HT1080 (cell line): ENCODE measurements around the gene CLSTN2. TPM values are rescaled to one million over a fixed set of nuclear protein-coding genes. Genes with fewer than 3 reads are reported as not detected.

Experiments
- DNase-seq: peaks from one replicate; pipeline ENCODE4 v3.0.0-alpha.2; 2015; ENCODE audit warnings: low read depth
- polyA plus RNA-seq, 2 experiments: library from polyadenylated mRNA; depleted of rRNA; stranded (reverse); fragments of >200 nt; gene quantifications; 2 replicates each; pipeline ENCODE4 v1.2.3, GENCODE V29; 2015
- total RNA-seq: library from RNA; depleted of rRNA; stranded (reverse); fragments of >200 nt; shearing (Covaris generic); gene quantifications from 2 replicates; pipeline ENCODE4 v1.2.3, GENCODE V29; 2014; rRNA removed

Gene CLSTN2
- total RNA-seq = 0.23 TPM in 2 replicates
- polyA plus RNA-seq (2015; cell fraction: cytosol; rRNA removed) = 0.10 and 0.26 TPM in 2 replicates
- 0.60 and 0.79 TPM in 2 replicates for polyA plus RNA-seq (2015; cell fraction: nucleus; rRNA removed)

DNA sequence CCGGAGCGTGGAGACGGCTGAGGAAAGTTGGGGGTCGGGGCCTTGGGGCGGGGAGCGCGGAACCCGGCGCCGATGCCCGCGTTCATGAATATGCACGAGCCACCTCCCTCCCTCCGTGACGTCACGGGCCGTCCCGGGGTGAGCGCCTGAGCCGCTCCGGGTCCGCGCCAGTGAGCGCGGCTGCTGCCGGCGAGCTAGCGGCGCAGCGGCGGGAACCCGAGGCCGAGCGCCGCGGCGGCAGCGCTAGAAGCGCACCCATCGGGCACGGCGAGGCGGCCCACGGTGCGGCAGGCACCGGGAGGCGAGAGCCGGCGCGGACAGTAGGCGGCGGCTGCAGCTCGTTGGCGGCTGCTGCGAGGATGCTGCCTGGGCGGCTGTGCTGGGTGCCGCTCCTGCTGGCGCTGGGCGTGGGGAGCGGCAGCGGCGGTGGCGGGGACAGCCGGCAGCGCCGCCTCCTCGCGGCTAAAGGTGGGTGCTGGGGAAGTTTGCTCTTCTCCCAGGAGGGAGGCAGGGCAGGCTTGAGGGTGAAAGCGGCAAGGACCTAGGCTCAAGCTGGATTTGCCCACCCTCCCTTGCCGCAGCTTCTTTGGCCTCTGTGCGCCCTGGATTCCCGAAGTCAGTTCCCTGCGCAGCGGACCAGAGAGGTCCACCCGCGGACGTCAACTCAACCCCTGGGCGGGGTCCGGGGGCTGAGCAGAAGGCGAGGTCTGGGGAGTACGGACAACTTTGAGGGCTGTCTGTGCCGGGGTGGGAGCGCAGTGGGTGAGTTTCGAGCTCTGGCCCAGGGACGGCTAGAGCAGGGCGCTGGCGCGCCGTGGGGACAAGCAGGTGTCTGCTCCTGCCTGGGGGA, at the start of gene CLSTN2:
Gene CLSTN2, plus strand, starts transcription at position 170 of the 850 bp plus-strand sequence.
- no peak for DNase-seq

DNA sequence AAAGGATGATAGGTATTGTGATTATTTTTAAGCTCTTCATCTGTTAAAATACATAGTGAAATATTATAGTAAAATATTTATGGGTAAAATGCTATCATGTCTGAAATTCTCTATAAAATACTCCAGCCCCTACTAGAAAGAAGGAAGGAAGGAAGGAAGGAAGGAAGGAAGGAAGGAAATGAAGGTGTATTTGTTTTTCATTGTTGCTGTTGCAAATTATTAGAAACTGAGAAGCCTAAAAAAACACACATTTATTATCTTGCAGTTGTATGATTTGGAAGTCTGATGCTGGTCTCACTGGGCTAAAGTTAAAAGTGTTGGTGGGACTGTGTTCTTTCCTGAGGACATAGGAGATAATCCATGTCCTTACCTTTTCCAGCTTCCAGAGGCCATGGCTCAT, 47.6 kb upstream of the CLSTN2 start:
- no peak for DNase-seq

DNA sequence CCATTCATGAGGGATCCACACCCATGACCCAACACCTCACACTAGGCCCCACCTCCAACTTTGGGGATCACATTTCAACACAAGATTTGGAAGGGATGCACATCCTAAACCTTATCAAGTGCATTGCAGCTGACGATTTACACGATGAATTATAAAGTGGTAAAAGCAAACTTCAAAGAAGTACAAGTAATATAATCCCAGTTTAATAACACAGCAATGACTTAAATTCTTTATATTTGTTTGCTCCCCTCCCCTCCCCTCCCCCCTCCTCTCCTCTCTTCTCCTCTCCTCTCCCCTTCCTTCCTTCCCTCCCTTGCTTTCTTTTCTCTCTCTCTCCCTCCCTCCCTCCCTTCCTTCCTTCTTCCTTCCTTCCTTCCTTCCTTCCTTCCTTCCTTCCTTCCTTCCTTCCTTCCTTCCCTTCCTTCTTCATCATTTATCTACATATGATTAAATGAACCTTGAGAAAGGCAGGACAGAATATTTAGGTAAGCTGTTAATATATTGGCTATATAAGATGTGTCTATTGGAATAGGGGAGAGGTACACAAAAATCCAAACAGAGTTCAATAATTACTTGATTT, 46.3 kb upstream of the CLSTN2 start:
- DNase-seq = no peak

DNA sequence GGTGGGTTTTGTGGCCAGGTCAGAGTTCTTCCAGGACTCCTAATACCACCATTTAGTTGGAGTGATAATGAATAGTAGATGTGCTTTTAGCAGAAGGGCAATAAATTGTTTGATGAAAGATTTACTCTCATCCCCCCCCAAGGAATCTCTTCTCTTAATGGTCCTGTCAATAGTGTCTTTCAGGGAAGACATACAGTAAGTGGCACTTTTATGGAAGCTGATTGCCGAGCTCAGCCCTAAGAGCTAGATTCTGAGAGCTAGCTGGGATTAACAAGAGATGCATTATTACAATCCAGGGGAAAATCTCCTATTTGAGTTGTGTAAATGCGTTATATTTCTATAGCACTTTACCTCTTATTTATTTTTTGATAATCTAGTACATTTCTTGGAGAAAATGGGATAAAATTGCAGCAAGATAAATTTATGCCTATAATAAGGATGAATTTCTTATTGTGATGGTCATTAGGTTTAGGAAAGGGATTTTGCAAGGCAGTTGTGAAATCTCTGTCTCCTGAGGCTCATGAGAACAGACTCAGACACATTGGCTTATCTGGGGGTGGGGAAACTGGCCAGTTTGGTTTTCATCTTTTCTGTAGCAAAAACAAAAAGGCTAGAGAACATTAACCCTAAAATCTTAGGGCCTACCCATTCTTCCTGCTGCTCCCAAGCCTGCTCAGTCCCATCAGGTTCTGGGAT, 41.6 kb upstream of the CLSTN2 start:
- no peak for DNase-seq

DNA sequence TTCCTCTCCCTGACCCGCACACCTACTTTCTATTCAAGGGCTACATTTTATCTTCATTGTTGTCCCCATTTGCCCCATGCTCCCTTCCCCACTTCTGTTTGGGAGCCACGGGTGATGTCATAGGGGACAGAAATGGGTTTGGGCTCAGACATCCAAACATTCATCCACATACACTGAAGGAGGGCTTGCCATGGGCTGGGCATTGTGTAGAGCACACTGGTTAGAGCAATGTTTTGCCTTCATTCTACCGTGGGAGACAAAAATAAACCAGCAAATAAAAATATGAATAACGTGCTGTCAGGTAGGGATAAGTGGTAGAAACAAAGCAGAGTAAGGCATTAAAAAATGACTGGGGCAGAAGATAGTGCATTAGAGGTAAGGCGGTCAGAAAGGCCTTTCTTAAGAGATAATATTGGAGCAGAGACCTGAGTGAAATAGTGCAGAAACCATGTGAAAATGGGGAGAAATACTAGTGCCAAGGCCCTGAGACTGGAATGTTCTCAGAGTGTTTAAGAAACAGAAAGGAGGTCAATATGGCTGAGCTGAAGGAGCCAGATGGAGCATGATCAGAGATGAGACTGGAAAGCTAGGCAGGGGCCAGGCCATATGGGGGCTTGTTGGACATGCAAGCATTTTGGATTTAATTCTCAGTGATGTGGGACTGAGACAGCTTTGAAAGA, 40.9 kb upstream of the CLSTN2 start:
- no peak for DNase-seq

DNA sequence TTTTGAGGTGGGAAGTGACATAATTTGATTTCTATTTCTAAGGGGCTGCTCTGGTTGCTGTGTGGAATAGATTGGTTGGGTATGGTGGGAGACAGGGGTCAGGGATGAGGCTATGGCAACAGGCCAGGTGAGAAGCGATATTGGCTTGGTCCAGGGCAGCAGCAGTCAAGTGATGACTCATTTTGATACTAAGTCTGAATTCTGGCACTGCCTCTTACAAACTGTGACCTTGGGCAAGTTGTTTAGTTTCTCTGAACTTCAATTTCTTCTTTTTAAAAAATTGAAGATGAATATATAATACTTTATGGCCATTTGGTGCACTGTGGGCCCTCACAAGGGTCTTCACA, 40.4 kb upstream of the CLSTN2 start:
- DNase-seq = no peak

DNA sequence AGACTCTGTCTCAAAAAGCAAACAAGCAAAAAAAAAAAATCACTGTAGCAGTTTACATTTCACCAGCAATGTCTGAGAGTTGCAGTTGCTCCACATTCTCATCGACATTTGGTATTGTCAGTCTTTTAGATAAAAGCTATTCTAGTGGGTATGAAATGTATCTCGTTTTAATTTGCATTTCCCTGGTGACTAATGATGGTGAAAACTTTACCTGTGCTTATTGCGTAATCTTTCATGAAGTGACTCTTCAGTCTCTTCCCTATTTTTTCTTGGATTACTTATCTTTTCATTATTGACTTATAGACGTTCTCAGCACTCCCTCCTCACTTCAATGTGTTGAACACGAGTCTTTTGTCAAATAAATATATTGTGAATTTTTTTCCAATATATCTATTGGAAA, 37.2 kb upstream of the CLSTN2 start:
- DNase-seq = no peak

DNA sequence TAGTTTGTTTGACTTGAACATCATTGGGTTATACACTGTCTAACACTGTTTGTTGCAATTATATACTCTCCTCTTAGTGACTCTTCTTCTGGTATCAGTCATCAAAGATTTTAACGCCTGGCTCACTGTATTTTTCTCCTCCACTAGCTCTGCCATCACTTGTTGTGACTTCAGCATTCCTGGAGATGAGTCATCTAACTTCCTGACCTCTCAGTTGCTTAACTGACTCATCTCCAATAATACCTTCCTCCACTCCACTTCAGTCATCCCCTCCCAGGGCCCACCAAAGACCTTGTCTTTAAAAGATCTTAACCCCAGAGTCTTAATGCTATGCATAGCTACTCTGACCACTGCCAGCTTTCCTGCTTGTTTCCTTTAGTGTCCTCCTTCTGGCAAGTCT, 28.6 kb upstream of the CLSTN2 start:
- DNase-seq = peak; percentile 98

DNA sequence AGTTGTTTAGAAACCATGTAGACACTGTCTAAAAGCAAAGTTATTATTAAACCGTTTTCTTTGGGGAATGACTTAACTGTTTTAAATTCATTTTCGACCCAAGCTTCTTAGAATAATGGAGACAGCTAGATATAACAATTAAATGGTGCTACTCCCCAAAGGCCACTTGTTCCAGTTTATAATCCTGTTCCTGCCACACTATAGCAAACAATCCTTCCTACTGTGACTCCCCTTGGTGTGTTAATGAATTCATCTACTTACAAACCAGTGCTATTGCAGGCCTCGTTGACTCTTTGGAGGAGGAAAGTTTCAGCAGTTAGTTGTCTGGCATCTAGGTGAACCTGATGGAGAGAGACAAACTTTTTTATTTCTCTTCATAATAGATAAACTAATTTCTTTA, 25.2 kb upstream of the CLSTN2 start:
- DNase-seq = no peak

DNA sequence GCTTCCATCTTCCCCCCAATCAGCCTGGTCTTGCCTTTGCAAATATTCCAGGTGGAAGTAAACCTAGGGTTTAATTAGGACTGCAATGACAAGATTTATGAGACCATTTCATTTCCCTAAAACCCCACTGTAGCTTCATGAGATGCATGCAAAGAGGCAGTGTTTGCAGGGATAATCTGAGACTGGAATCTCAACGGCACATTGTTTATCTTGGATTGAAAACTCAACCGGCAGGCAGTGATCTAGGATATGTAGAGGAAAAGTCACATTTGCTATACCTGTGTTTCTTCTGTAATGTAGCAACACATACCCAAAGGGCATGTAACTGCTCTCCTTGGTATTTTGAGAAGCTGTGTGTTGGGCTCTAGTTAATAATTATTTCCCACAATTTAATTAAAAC, 18.7 kb upstream of the CLSTN2 start:
- DNase-seq = no peak

DNA sequence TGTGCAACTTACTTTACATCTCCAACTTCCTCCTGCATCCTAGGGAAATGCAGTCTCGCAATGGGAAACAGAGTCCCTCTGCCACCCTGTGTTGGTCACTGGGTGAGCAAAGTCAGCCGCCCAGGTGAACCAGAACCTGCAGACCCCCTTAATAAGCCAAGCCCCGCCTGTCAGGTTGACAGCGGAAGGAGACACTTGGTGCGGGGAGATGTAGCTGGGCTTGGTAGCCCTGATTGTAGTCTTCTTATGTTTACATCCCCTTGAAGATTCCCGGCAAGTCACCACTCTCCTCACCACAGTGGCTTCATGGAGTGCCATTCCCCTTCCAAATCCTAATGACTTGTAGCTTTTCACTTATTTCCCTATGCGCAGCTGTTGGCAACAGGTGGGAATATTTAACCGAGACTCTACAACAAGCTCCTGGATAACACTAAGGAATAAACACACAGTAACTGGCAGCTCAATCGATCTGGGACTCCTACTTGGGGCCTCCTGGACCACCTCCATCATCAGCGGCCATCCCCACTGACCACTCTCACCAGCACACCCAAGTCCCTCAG, 17.7 kb upstream of the CLSTN2 start:
- no peak for DNase-seq

DNA sequence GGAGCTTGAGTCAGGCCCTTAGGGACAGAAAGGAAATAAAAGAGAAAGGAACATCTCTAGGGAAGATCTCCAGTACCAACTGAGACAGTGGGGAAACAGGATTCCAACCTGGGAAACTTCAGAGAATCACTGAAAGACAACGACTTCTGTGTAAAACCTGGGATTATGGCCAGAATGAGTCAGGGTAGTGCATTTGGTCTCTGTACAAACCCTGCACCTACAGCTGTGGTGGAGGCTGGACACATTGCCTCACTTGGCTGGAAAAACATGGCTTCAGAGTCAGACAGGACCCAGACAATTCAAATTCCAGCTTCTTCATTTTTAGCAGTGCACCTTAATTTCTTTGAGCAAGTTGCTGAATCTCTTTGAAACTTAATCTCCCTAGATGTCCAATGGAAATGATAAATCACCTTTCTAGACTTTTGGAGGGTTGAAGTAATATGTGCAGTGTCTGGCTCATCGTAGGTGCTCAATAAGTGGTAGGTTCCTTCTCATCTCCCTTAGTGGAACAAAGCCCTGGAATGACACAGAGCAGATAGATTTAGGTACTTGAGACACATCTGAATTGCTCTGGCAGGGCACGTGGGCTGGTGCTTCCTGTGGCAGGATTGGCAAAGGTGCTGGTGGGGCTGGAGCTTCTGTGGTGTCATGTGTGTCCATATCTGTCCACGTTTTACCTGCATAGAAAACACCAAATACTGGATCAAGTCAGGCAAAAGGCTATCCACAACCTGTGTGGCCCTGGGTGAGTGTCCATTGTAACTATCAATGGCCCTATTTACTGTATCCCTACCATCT, 6.1 kb upstream of the CLSTN2 start:
- DNase-seq = peak; percentile 39

DNA sequence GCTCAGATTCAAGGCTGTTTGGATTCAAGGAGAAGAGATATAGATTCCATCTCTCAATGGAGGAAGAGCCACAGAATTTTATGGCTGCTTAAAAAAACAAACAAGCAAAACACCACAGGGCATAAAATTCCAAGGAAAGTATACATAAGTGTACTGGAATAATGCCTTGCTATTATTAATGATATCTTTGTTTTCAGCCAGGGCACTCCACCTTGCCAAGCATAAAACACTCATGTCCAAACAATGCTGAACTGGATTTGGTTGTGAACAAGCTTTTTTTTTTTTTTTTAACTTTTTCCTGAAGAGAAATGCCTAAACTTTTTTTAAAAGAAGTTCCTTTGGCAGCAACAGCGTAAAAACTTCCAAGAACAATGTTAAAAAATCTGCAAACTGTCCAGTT, 4.8 kb upstream of the CLSTN2 start:
- no peak for DNase-seq

DNA sequence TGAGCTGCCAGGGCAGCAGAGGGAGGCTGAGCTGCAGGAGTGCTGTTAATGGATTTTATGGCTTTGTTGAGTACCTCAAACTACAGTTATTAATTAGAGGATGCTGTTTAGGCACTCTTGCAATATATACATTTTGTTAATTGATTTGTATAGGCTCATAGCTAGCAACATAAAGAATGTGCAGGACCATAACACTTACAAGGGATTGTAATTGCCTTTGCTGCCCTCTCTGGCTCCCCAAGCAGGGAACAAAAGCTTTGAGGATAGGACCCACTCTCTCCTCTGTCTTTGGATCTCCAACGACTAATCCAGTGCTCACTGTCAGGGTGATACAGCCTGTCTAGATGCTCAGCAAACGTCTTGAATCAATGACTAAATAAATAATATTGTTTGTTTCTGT, 1.2 kb upstream of the CLSTN2 start:
- DNase-seq = no peak

DNA sequence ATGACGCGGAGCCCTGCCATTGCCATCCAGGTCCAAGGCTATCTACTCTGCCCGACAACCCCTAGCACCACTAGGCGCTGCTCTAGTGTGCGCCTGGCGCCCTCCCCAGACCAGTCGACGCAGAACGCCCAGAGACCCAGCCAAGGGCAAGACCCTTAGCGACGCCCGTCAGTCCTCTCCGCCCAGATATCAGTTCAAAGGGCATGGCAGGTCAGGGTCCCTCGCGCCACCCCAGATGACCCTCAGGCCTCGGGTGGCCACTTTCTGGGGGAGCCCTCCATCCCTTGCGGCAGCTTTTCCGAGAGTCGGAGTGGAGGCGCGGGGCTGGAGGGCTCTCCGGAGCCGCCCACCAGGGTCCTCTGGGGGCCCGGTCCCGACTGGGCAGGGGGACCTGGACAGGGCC, 371 bp upstream of the CLSTN2 start:
- DNase-seq = no peak

DNA sequence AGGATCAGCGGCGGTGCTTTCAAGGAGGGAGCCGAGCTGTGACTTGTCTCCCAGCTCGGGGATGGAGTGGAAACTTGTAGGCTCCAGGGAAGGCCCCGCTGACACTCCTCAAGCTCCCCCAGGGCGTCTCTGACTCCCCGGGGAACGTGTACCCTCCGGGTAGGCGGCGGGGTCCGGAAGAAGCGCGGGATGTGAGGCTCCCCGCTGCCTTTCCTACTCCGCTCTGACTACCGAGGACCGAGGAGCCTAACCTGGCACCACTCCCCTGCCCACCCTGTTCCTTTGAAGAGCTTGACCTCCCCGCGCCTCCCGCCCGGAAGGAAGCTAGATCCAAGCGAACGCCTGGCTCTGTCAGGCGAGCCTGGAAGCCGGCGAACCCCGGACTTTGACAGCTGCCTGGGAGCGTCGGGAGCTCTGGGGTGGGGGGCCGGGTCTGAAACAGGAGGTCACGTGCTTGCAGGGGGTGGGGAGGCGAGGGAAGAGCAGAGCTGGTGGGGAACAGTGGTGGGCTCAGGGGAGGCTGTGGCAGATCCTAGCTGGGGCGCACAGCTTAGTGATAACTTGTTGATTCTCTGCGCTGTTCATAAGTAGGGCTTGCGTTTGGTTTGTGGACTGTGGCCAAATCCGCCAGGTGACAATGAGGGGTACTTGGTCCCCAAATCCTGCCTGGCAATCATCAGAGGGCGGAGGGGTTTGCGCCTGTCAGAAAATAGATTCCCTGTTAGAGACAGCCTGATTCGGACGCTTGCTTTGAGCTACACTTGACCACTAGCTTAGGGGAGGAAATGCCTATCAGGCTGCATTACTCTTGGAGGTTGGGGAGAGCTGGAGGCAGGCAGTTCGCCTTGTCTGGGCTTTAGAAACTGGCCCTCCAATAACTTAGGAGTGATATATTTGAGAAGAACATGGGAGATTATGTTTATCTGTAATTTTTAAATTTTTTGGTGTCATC, 1.2 kb downstream of the CLSTN2 start:
- no peak for DNase-seq

DNA sequence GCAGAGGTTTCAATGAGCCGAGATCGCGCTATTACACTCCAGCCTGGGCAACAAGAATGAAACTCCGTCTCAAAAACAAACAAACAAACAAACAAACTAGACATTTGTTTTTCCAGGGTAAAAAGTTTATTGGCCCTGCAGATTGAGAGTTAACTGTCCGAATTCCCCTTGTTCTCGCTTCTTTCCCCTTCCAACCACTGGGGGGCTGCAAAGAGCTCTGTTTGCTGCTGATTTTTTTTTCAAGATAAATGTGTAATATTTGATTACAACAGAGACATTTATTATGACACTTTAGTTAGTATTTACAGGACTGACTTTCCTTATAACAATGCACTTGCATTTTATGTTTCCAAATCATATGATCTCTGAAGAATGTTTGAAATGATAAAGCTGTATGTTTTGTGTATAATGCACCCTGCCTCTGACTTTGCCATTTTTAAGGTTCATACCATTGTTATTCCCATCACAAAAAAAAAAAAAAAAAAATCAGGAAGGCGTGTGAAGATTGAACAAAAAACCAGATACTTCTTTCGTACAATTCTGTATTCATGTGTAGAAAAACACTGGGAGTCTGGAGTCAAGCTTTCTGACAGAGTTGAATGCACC, 2.8 kb downstream of the CLSTN2 start:
- peak; percentile 43 for DNase-seq

DNA sequence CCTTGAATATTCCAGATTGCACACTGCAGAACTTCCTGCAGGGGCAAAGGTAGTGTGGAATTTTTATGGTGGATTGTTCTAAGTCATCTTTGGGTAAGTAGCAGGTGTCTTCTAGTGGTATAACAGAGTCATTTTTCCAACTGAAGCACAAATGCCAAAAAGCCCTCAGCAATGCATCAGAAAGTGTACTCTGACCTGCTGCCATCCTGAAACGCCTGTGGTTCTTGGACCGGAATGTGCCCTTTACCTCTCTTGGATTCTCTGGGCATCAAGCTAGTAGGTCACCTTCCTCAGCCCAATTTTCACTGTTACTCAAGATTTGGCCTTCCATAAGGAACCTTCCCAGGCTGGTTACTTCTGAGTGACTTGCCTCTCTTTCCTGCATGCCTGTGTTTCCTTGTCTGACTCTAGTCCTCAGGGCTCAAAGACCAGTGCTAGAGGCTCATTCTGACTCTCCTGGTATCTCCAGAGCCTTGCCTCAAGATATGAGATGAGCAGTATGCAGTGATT, 4.8 kb downstream of the CLSTN2 start:
- no peak for DNase-seq

DNA sequence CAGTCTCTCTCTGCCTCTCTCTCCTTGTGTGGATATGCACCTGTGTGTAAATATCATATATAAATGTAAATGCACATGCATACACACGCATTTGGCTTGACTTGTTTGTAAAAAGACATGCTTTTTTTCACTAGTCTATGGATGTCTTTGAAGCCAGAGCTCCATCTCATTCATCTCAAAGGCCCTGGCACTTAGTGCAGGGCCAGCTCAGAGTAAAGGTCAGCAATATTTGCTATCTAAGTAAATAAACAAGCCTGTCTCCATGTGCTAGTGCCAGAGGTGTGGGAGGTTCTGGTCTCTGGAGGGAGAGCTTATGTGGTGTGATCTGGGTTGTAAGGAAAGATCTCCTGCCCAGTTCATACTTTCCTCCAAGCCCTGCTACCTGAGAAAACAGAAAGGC, 5.6 kb downstream of the CLSTN2 start:
- DNase-seq = no peak
